K562 (cell line): ENCODE results near the gene ZNF581. TPM values are rescaled to one million over a fixed set of nuclear protein-coding genes. Genes with fewer than 3 reads are reported as not detected.

ENCODE experiments used
- CHD2 ChIP-seq: IDR thresholded peaks from 2 replicates; pipeline ENCODE4 v1.6.1; 2011; ENCODE audit warnings: low read depth, low read length
- ETS2 ChIP-seq: IDR thresholded peaks from 2 replicates; pipeline ENCODE4 v1.6.1; 2016; ENCODE audit warnings: borderline replicate concordance, missing genetic modification characterization, mild to moderate bottlenecking, moderate library complexity, missing compliant biosample characterization; ENCODE audit not compliant: poor library complexity, severe bottlenecking
- GATAD2B ChIP-seq: fragments of 450-650 bp; IDR thresholded peaks from 2 replicates; pipeline ENCODE4 v1.6.1; 2017; ENCODE audit warnings: mild to moderate bottlenecking, borderline replicate concordance
- LARP7 ChIP-seq: fragments of 450-650 bp; IDR thresholded peaks from 2 replicates; pipeline ENCODE4 v1.6.1; 2016
- NRF1 ChIP-seq, 2 experiments: fragments of 450-650 bp; IDR thresholded peaks in 1 of 2; conservative IDR thresholded peaks in 1 of 2; 2 replicates each; pipeline ENCODE4 v1.6.1; 2014; ENCODE audit warnings: mild to moderate bottlenecking in 2 of 2
- PRMT5 ChIP-seq: sonication (generic); formaldehyde crosslinking; IDR thresholded peaks from 2 replicates; pipeline ENCODE4 v1.5.0; 2020; ENCODE audit warnings: missing genetic modification reagents
- RFX7 ChIP-seq: fragments of 250-450 bp; sonication (Bioruptor Pico); IDR thresholded peaks from 2 replicates; pipeline ENCODE4 v1.5.1; 2021; ENCODE audit warnings: mild to moderate bottlenecking
- SP1 ChIP-seq: sonication (generic); formaldehyde crosslinking; IDR thresholded peaks from 2 replicates; pipeline ENCODE4 v1.8.1; 2022; ENCODE audit warnings: mild to moderate bottlenecking, missing genetic modification reagents
- STAT5B ChIP-seq: fragments of 250-450 bp; sonication (Bioruptor Pico); IDR thresholded peaks from 2 replicates; pipeline ENCODE4 v1.8.0; 2021; ENCODE audit warnings: mild to moderate bottlenecking, inconsistent platforms
- TBP ChIP-seq: optimal IDR thresholded peaks from 2 replicates; pipeline ENCODE3; 2011; ENCODE audit warnings: low read depth, low read length, improper control_type of control experiment
- XRCC4 ChIP-seq: IDR thresholded peaks from one replicate; pipeline ENCODE4 v1.6.1; 2011; ENCODE audit not compliant: insufficient read depth, insufficient read length; ENCODE audit errors: extremely low read depth
- ZFX ChIP-seq: sonication (generic); formaldehyde crosslinking; IDR thresholded peaks from 2 replicates; pipeline ENCODE4 v1.8.0; 2022; ENCODE audit warnings: mild to moderate bottlenecking, missing genetic modification reagents, moderate library complexity
- ZNF584 ChIP-seq: fragments of 200-800 bp; sonication (Bioruptor generic); IDR thresholded peaks from 2 replicates; pipeline ENCODE4 v1.6.1; 2016; ENCODE audit warnings: low read depth, mild to moderate bottlenecking, missing genetic modification characterization, missing compliant biosample characterization
- polyA plus RNA-seq, 8 experiments: library from polyadenylated mRNA; depleted of rRNA in 4 of 8; stranded (reverse) in 5 of 8; unstranded in 3 of 8; fragments of >200 nt; fragmentation: Nextera tagmentation in 2 of 8; fragmentation: Illumina TruSeq in 1 of 8; extraction: Ambion mirVana in 2 of 8; extraction: Trizol in 1 of 8; gene quantifications; 2 replicates each; pipeline versions ENCODE4 v1.2.1 to v1.2.3, GENCODE V29; 2011 to 2014; ENCODE audit warnings: inconsistent platforms in 1 of 8, missing spikeins in 1 of 8
- total RNA-seq, 7 experiments: library from RNA; depleted of rRNA in 6 of 7; stranded (reverse); fragments of >200 nt in 6 of 7; fragmentation: Illumina TruSeq in 2 of 7; extraction: Trizol in 2 of 7; gene quantifications; 2 replicates each; pipeline versions ENCODE4 v1.2.1 to v1.2.3, GENCODE V29; 2011 to 2021; ENCODE audit warnings: low replicate concordance in 1 of 7
- TF ChIP-seq, protein P1 (sequence below): fragments of 450-650 bp; formaldehyde crosslinking; IDR thresholded peaks from 2 replicates; pipeline ENCODE4 v1.4.0; 2020; ENCODE audit warnings: mild to moderate bottlenecking, moderate library complexity
- TF ChIP-seq, protein P2 (sequence below): fragments of 250-450 bp; sonication (Bioruptor Pico); IDR thresholded peaks from 2 replicates; pipeline ENCODE4 v1.4.0; 2020; ENCODE audit warnings: mild to moderate bottlenecking, moderate library complexity, borderline replicate concordance
- TF ChIP-seq, protein P3 (sequence below): fragments of 450-650 bp; IDR thresholded peaks from 2 replicates; pipeline ENCODE4 v1.6.1; 2016; ENCODE audit warnings: borderline replicate concordance
- TF ChIP-seq, protein P4 (sequence below): fragments of 450-650 bp; IDR thresholded peaks from 2 replicates; pipeline ENCODE4 v1.6.1; 2018; ENCODE audit not compliant: partially characterized antibody

Gene ZNF581
- total and polyA plus RNA-seq, 9 of the 15 experiments (the other 6 are each of a cell fraction or from before 2014, with no cell fraction given), result 2.4 to 39.4 (median 15.4) TPM

DNA sequence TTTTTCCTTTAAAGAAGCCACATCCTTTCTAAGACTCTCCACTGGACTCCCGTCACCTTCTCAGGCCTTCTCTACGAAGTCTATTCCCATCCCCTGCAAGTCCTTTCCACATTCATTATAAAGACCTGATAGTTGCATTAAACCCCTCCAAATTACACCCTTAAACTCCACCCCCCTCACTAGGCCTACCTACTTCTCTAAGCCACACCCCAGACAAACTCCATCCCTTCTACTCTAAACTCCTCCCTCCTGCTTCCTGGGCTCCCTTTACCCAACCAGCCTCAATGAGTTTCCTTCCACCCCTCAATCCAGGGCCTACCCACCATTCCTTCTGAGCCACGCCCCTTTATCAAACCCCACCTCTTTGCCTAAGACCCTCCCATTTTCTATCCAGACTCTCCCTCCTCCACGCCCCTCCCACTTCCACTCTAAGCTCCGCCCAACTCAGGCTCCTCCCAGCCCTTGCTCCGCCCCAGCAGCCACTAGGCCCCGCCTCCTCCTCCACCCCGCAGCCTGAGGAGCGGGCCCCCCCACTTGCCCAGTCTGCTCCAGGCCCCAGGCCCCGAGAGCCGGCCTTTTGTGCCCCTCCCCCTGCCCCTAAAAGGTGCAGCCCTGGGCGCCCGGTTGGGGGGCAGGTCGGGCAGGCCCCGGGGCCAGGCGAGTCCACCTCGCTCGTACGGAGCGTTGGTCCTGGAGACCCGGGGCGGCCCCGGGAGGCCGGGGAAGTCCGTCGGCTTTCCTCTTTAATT is 44.6 kb upstream of the ZNF581 start (continued):
- TF ChIP-seq, protein P1, sequence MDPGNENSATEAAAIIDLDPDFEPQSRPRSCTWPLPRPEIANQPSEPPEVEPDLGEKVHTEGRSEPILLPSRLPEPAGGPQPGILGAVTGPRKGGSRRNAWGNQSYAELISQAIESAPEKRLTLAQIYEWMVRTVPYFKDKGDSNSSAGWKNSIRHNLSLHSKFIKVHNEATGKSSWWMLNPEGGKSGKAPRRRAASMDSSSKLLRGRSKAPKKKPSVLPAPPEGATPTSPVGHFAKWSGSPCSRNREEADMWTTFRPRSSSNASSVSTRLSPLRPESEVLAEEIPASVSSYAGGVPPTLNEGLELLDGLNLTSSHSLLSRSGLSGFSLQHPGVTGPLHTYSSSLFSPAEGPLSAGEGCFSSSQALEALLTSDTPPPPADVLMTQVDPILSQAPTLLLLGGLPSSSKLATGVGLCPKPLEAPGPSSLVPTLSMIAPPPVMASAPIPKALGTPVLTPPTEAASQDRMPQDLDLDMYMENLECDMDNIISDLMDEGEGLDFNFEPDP (CRISPR knock-in tag), result no peak
- TF ChIP-seq ZNF584 (CRISPR knock-in tag) (no peak), ZFX (CRISPR knock-in tag) (peak; percentile 94), LARP7 (peak; percentile 86), TBP (peak; percentile 61), SP1 (CRISPR knock-in tag) (peak; percentile 64), GATAD2B (no peak), NRF1 (conservative IDR thresholded peaks at IDR 0.05 in 1 of 2, IDR thresholded peaks at IDR 0.05 in 1 of 2) (peak; percentile 73 to 78), PRMT5 (CRISPR knock-in tag) (no peak), XRCC4 (no peak), ETS2 (tag) (no peak), CHD2 (no peak), STAT5B (CRISPR knock-in tag) (no peak), RFX7 (CRISPR knock-in tag) (no peak)
- TF ChIP-seq, protein P2, sequence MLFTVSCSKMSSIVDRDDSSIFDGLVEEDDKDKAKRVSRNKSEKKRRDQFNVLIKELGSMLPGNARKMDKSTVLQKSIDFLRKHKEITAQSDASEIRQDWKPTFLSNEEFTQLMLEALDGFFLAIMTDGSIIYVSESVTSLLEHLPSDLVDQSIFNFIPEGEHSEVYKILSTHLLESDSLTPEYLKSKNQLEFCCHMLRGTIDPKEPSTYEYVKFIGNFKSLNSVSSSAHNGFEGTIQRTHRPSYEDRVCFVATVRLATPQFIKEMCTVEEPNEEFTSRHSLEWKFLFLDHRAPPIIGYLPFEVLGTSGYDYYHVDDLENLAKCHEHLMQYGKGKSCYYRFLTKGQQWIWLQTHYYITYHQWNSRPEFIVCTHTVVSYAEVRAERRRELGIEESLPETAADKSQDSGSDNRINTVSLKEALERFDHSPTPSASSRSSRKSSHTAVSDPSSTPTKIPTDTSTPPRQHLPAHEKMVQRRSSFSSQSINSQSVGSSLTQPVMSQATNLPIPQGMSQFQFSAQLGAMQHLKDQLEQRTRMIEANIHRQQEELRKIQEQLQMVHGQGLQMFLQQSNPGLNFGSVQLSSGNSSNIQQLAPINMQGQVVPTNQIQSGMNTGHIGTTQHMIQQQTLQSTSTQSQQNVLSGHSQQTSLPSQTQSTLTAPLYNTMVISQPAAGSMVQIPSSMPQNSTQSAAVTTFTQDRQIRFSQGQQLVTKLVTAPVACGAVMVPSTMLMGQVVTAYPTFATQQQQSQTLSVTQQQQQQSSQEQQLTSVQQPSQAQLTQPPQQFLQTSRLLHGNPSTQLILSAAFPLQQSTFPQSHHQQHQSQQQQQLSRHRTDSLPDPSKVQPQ (CRISPR knock-in tag), result no peak
- TF ChIP-seq, protein P3, sequence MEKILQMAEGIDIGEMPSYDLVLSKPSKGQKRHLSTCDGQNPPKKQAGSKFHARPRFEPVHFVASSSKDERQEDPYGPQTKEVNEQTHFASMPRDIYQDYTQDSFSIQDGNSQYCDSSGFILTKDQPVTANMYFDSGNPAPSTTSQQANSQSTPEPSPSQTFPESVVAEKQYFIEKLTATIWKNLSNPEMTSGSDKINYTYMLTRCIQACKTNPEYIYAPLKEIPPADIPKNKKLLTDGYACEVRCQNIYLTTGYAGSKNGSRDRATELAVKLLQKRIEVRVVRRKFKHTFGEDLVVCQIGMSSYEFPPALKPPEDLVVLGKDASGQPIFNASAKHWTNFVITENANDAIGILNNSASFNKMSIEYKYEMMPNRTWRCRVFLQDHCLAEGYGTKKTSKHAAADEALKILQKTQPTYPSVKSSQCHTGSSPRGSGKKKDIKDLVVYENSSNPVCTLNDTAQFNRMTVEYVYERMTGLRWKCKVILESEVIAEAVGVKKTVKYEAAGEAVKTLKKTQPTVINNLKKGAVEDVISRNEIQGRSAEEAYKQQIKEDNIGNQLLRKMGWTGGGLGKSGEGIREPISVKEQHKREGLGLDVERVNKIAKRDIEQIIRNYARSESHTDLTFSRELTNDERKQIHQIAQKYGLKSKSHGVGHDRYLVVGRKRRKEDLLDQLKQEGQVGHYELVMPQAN, result peak; percentile 67; the same call in 1 of the 2 replicates
- TF ChIP-seq, protein P4, sequence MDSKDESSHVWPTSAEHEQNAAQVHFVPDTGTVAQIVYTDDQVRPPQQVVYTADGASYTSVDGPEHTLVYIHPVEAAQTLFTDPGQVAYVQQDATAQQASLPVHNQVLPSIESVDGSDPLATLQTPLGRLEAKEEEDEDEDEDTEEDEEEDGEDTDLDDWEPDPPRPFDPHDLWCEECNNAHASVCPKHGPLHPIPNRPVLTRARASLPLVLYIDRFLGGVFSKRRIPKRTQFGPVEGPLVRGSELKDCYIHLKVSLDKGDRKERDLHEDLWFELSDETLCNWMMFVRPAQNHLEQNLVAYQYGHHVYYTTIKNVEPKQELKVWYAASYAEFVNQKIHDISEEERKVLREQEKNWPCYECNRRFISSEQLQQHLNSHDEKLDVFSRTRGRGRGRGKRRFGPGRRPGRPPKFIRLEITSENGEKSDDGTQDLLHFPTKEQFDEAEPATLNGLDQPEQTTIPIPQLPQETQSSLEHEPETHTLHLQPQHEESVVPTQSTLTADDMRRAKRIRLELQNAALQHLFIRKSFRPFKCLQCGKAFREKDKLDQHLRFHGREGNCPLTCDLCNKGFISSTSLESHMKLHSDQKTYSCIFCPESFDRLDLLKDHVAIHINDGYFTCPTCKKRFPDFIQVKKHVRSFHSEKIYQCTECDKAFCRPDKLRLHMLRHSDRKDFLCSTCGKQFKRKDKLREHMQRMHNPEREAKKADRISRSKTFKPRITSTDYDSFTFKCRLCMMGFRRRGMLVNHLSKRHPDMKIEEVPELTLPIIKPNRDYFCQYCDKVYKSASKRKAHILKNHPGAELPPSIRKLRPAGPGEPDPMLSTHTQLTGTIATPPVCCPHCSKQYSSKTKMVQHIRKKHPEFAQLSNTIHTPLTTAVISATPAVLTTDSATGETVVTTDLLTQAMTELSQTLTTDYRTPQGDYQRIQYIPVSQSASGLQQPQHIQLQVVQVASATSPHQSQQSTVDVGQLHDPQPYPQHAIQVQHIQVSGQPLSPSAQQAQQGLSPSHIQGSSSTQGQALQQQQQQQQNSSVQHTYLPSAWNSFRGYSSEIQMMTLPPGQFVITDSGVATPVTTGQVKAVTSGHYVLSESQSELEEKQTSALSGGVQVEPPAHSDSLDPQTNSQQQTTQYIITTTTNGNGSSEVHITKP, result no peak
